Endometrium (tissue), 2 donors: ENCODE results near the gene CBFA2T3.

Experiments
- FAIRE-seq: peaks from 2 replicates; lab custom pipeline; 2012; peaks lifted over from hg19 to GRCh38; lab: Jason Lieb, UNC
- donor health status: control.
- donor health status: control.

CBFA2T3 gene

GRCh38 chr16:88839026-88839529 lies 137.9 kb downstream of the CBFA2T3 start:
- FAIRE-seq = no peak

GRCh38 chr16:88838566-88838965 lies 138.4 kb downstream of the CBFA2T3 start:
- FAIRE-seq = no peak

GRCh38 chr16:88837806-88838205 lies 139.2 kb downstream of the CBFA2T3 start:
- FAIRE-seq = no peak

DNA sequence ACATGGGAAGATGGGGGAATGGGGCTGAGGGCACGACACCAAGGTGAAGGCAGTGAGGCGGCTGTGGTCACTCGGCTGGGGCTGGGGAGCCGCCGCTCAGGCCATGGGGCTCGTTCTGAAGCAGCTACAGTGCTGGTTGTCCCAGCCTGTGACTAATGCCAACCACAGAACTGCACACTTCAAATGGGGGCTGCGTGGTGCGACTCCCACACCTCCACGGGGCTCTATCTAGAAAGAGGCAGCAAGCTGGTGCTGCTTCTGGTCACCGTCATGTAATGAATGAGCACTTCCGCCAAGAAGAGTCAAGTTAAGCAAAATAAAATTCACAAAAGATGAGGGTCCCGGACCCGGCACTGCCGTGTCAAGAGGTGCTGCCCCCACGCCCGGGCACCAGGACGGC lies 140.2 kb downstream of the CBFA2T3 start:
- FAIRE-seq = no peak

- FAIRE-seq = no peak
These were observed 141.2 kb downstream of the CBFA2T3 start for GRCh38 chr16:88835818-88836217.

- no peak for FAIRE-seq
These were observed 141.6 kb downstream of the CBFA2T3 start for GRCh38 chr16:88835383-88835782.

GRCh38 chr16:88834670-88835069 lies 142.3 kb downstream of the CBFA2T3 start:
- FAIRE-seq = no peak

- no peak for FAIRE-seq
These were observed 143.9 kb downstream of the CBFA2T3 start for GRCh38 chr16:88833086-88833485.

DNA sequence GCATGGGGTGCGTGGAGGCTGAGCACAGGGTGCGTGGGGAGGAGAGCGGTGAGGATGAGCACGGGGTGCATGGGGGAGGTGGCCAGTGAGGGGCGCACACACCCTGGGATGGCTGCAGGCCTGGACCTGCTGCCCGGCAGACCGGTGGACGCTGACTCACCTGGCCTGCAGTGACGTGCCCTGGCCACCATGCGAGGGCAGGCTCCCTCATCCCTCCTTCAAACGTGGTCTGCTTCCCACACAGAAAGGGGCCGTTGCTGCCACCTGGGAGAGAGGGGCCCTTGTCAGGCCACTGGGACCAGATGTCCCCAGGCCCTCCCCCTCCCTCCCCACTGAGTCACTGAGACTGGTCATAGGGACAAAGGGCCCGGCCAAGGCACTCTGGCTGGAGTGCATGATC lies 145.2 kb downstream of the CBFA2T3 start:
- FAIRE-seq = no peak

DNA sequence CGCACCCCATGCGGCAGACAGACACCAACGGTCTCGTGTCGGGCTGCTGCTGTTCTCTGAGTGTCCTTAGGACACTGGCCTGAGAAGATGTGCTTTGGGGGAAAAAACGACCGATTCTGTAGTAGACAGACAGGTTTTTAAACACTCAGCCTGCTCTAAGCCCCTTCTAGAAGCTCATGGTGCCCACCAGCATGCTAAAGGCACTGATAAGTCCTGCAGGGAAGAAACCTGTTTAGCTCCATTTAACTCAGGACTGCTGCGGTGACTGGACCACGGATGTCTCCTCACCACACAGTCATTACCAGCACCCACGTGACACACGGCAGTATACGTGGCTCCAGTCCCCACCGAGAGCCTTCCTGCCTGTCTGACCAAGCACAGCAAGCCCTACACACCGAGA lies 146.2 kb downstream of the CBFA2T3 start:
- FAIRE-seq = no peak

DNA sequence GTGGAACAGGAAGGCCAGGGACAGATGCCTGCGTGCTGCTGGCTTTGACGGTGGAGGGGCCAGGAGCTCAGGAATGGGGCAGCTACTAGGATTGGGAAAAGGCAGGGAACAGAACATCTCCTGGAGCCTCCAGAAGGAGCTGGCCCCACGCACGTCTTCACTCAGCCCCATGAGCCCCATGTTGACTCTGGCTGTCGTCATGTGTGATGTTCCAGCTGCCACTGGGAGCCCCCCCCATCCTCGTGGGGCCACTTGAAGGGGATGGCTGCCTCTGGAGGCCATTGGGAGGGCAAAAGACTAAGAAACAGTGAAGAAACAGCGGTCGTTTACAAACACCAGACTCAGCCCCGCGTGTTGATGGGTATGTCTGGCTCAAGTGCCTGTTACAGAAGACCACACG lies 146.7 kb downstream of the CBFA2T3 start:
- FAIRE-seq = no peak

DNA sequence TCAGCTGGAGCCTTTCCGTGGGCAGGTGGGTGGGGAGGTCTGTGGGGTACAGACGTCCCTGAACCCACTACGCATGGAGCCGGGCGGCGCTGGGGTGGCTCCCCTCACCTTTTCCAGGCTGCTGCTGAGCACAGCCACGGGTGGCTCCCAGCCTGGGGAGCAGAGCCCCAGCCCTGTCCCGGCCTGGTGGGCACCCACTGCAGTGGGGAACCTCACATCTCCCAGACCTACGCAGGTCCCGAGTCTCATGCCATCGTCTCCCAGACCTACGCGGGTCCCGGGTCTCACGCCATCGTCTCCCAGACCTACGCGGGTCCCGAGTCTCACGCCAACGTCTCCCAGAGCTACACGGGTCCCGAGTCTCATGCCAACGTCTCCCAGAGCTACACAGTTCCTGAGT lies 148.3 kb downstream of the CBFA2T3 start:
- no peak for FAIRE-seq

DNA sequence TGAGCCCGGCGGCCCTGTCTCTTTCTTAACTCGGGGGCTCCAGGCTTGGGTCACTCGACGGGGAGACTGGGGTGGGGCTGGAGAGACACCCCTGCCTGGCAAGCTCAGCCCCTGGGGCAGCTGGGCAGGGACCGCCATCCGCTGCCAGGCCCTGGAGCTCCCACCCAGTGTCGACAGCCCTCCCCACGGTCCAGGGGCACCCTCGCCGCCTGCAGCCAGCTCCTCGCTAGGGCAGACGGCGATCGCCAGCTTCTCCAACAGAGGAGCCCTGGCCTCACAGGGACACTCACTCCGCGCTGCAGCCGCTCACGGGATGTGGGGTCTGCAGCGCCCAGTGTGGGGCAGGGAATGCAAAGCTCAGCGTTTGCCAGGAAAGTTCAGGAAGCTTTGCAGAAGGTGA lies 149.3 kb downstream of the CBFA2T3 start:
- no peak for FAIRE-seq

DNA sequence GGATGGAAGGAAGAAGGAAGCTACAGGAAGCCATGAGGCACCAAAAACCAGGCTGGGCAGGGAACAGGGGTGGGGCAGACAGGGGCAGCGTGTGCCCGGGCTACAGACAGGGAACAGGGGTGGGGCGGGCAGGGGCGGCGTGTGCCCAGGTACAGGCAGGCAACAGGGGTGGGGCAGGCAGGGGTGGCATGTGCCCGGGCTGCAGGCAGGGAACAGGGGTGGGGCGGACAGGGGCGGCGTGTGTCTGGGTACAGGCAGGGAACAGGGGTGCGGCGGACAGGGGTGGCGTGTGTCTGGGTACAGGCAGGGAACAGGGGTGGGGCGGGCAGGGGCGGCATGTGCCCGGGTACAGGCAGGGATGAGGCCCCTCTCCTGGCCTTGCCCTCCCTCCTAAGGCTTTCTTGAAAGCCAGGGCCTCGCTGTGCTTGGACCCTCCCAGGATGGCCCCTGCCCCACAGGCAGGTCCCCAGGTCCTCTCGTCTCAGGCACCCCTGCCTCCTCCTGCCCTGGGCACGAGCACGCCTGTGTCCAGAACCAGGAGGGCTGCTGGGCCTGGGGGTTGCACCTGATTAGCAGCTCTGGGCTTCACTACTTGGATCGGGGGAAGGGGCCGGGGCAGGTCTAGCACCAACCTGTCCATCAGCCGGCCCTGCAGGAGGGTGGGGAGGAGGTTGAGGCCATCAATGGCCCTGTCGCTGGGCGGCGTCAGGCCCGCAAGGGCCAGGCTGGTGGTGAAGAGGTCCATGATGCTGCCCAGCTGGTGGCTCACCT lies 150.8 kb downstream of the CBFA2T3 start:
- FAIRE-seq = no peak

GRCh38 chr16:88825146-88825545 lies 151.9 kb downstream of the CBFA2T3 start:
- no peak for FAIRE-seq
